H54 (cell line): Measurements from ENCODE around the gene ZNF830.
"Not testable (repeated sequence)": the region's sequence is repeated elsewhere in the genome, so short reads cannot be mapped to it uniquely, and the experiment has no call there.

Experiments used
- DNase-seq: peaks from one replicate; pipeline ENCODE4 v3.0.0; 2011; ENCODE audit warnings: low spot score, mixed read lengths; ENCODE audit not compliant: insufficient read length
- FAIRE-seq: peaks from 3 replicates; lab custom pipeline; 2011; peaks lifted over from hg19 to GRCh38; lab: Jason Lieb, UNC
- POLR2A ChIP-seq: IDR thresholded peaks from 2 replicates; pipeline ENCODE4 v1.6.1; 2011; ENCODE audit warnings: low read depth, mild to moderate bottlenecking, low read length

ZNF830 gene, protein sequence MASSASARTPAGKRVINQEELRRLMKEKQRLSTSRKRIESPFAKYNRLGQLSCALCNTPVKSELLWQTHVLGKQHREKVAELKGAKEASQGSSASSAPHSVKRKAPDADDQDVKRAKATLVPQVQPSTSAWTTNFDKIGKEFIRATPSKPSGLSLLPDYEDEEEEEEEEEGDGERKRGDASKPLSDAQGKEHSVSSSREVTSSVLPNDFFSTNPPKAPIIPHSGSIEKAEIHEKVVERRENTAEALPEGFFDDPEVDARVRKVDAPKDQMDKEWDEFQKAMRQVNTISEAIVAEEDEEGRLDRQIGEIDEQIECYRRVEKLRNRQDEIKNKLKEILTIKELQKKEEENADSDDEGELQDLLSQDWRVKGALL

DNA sequence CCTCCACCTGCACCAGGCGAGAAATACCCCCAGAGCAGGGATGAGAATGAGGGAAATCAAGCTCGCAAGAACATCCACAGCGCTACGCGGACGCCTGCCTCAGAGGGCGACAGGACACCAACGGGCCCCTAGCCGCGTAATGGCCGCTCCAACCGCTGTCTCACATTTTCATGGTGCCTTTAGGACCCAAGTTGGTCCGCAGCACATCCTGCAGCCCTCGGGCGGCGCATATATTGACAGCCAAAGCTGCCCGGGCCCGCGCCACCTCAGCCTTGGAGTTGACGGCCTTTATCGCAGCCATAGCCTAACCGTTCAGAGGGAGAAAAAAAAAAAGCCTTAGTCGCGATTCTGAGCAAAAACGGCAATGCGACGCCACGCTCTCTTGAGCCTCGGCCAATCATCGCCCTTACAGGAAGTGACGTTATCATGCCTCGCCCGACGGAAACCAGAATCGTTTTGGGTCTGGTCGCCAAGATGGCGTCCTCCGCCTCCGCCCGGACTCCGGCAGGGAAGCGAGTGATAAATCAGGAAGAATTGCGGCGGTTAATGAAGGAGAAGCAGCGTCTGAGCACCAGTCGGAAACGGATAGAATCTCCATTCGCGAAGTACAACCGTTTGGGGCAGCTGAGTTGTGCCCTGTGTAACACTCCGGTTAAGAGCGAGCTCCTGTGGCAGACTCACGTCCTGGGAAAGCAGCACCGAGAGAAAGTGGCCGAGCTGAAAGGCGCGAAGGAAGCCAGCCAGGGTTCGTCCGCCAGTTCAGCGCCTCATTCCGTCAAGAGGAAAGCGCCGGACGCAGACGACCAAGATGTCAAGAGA, at the start of gene ZNF830, which contains the start of gene CCT6B:
Gene ZNF830, plus strand, starts transcription at position 448 of the 819 bp plus-strand sequence. Its CDS starts 27 bp downstream, at position 475.
Gene CCT6B, minus strand, starts transcription at position 368 of the 819 bp plus-strand sequence. Its CDS starts 67 bp downstream, at position 301.
- DNase-seq, result peak; percentile 82
- peak; percentile 90 for TF ChIP-seq POLR2A
- FAIRE-seq, result peak; percentile 50

DNA sequence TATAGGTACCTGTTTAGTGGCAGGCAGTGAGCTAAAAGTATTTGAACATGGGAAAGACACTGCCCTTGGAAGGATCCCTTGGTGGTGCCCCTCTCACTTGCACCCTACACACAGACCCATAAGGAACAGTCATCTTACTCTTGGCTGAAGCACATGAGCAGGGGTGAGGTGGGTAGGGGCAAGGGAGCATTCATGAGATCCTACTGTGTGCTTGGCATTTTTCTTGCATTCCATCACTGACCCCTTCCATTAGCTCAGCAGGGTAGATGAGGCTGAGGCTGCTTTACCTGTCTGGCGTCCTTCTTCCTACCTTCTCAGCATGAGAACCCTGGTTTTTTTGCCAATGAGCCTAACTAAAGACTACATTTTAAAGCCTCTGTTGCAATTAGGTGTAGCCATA, 48.3 kb upstream of the ZNF830 start:
- no peak for TF ChIP-seq POLR2A
- FAIRE-seq, result no peak
- no peak for DNase-seq

GRCh38 chr17:34916120-34916519, 45.2 kb upstream of the ZNF830 start:
- FAIRE-seq, result no peak
- TF ChIP-seq POLR2A, result no peak
- no peak for DNase-seq

DNA sequence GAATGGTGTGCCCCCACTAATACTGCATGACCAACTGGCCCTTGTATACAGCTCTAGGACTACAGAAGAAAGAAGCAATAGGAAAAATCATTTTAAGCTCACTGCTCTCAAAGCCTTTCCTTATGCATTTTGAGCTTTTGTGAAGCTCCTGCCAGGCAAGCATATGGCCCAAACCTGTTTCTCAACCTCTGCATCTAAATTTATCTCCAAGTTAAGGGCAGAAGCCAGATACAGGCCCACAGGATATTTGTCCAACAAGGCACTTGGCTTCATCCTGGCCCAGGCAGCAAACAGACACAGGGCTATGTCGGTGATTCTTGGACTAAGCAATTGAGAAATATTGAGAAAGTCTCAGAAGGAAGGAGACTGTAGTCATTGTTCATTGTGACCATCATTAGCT, 44.0 kb upstream of the ZNF830 start:
- DNase-seq (no peak), FAIRE-seq (no peak)
- TF ChIP-seq POLR2A, result no peak

- FAIRE-seq (no peak), DNase-seq (no peak)
Observed at GRCh38 chr17:34920676-34921075, 40.7 kb upstream of the ZNF830 start.

GRCh38 chr17:34926661-34927060, 34.7 kb upstream of the ZNF830 start:
- no peak for TF ChIP-seq POLR2A

More at GRCh38 chr17:34920676-34921075, 40.7 kb upstream of the ZNF830 start:
- no peak for TF ChIP-seq POLR2A

GRCh38 chr17:34930283-34930682, 31.1 kb upstream of the ZNF830 start:
- no peak for TF ChIP-seq POLR2A
- FAIRE-seq (no peak), DNase-seq (no peak)

More at GRCh38 chr17:34926661-34927060, 34.7 kb upstream of the ZNF830 start:
- no peak for FAIRE-seq
- no peak for DNase-seq

DNA sequence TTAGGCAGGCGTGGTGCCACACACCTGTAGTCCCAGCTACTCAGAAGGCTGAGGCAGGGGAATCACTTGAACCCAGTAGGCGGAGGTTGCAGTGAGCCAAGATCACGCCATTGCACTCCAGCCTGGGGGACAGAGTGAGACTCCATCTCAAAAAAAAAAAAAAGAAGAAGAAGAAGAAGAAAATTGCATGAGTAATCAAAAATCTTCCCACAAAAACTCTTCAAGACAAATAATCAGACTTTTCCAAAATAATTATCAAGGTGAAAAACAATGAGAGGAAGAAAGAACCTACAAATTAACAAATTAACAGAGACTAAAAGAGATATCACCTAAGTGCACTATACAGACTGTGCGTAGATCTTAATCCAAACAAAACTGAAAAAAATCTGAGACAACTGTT, 10.6 kb upstream of the ZNF830 start:
- FAIRE-seq, DNase-seq: not testable (repeated sequence)

DNA sequence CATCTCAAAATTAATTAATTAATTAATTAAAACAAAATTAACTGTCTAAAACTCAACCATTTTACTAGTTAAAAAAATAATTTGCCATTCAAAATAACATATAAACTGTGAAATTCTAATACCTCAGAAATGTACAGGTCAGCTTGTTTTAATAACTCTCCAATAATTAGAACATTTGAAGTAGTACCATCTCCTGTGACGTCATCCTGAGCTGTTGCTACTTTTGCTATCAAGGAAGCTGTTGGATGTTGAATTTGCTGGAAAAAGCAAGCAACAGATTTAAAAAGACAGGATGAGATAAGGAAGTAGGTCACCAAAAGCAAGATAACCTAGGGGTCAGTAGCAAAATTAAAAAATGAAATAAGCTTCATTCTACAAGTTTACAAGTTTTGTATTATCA, 2.9 kb upstream of the ZNF830 start:
- DNase-seq (no peak), FAIRE-seq (no peak)
- TF ChIP-seq POLR2A, result no peak

DNA sequence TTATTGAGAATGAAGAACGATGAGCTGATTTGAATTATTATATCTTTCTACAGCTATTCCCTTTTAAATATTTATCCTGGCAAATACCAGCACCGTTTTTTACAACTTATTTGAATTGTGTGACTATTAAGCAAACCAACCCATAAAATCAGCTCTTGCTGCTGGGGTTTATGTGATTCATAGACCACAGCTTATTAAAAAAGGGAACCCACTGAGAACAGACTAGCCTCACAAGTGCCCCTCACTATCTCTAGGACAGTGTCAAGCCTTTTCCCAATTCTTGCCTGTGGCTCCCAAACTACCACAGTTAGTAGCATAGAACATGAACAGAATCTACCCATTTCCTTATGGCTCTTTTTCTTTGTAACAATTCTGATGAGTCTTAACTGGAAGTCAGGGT, 12.8 kb downstream of the ZNF830 start:
- DNase-seq, result no peak
- no peak for FAIRE-seq
- no peak for TF ChIP-seq POLR2A

- no peak for FAIRE-seq
- no peak for DNase-seq
Observed at GRCh38 chr17:34974794-34975785, 13.8 kb downstream of the ZNF830 start.

GRCh38 chr17:34979153-34979552, 17.8 kb downstream of the ZNF830 start:
- no peak for FAIRE-seq
- DNase-seq, result no peak
- no peak for TF ChIP-seq POLR2A

More at GRCh38 chr17:34974794-34975785, 13.8 kb downstream of the ZNF830 start:
- TF ChIP-seq POLR2A, result no peak
